ENCODE measurements around the gene POLA1. TPM values are rescaled to one million over a fixed set of nuclear protein-coding genes. Genes with fewer than 3 reads are reported as not detected.

The POLA1 gene
- polyA plus RNA-seq, 4 donors = 15.8 to 18.4 (median 16.7) TPM

DNA sequence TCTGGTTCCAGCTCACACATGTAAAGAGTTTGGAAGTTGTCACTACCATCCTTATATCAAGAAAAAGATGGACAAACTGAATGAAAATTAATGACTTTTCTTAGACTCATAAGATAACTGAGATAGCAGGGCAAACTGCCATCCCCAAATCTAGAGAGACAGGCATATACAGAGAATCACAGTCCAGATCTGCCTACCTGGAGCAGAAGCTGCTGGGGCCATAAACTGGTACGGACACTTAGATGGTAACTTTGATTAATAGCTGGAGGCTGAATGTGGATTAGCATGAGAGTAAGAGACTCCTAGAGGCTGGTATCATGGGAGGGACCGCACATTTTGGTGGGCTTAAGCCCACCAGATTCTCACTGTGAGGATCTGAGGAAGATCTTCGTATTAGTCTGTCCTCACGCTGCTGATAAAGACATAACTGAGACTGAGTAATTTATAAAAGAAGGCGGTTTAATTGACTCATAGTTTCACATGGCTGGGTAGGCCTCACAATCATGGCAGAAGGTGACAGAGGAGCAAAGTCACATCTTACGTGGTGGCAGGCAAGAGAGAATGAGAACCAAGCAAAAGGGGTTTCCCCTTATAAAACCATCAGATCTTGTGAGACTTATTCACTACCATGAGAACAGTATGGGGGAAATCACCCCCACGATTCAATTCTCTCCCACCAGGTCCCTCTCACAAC is 10.8 kb upstream of the POLA1 start:
- DNase-seq (ENCODE audit: low read depth in 4 of 4, low spot score in 2 of 4) = no peak

DNA sequence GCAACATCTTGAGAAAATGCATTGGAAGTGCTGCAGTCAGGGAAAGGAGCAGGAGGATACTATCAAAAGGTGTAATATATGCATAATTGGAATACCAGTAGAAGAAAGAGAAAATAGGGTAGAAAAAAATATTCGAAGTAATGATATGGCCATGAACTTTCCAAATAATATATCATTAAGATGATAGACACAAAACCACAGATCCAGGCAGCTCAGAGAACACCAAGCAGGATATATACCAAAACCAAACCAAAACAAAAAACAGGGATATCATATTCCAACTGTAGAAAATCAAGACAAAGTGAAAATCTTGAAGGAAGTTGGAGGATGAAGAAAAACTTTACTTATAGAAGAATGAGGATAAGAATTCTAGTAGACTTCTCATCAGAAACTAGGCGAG is 9.7 kb upstream of the POLA1 start:
- DNase-seq (ENCODE audit: low read depth in 4 of 4, low spot score in 2 of 4) = no peak

DNA sequence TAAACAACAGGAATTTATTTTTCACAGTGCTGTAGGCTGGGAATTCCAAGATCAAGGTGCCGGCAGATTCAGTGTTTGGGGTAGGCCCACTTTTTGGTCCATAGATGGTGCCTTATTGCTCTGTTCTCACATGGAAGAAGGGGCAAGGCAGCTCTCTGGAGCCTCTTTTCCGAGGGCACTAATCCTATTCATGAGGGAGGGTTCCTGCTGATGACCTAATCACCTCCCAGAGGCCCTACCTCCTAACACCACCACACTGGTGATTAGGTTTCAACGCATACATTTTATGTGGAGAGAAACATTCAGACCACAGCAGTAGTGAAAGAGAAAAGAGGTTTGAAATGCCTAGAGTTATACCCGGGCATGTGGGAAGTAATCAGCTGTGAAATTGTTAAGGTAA is 1.4 kb upstream of the POLA1 start:
- DNase-seq (ENCODE audit: low read depth in 4 of 4, low spot score in 2 of 4) = no peak

DNA sequence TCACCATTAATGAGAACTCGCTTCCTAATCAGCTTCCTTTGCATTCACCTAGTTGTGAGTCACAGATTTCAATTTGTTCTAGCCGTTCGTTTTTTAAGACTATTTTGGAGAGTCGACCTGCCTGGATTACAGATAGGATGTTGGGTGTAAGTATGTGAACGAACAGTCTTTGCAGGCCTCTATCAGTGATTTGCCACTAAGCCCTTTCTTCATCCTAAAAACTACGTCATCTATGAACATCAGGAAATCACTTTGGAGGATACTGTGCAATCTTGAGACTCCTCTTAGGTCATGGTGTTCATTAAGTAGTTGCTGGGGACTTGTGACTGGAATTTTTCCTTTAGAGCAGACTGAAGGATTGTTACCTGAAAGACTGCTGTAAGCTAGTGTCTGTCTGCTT is 1.1 kb downstream of the POLA1 start:
- no peak for DNase-seq (ENCODE audit: low read depth in 4 of 4, low spot score in 2 of 4)

DNA sequence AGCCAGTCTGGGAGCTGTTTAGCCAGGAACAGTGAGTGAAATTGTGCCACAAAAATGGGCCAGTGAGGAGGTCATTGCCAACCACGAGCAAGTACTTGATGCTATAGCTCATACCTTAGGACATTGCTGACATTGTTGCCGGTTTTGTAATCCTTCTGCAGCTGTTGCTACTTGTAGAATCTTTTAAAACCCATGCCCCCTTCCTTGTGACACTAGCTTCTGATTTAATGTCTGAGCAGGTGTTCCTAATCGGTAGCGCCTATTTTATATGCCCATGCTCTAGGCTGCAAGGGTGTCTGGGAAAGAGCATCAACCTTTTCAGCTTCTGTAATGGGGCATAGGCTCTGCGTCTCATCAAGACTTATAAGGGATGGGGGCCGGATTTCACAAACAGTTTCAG is 2.6 kb downstream of the POLA1 start:
- DNase-seq (ENCODE audit: low read depth in 4 of 4, low spot score in 2 of 4) = no peak

DNA sequence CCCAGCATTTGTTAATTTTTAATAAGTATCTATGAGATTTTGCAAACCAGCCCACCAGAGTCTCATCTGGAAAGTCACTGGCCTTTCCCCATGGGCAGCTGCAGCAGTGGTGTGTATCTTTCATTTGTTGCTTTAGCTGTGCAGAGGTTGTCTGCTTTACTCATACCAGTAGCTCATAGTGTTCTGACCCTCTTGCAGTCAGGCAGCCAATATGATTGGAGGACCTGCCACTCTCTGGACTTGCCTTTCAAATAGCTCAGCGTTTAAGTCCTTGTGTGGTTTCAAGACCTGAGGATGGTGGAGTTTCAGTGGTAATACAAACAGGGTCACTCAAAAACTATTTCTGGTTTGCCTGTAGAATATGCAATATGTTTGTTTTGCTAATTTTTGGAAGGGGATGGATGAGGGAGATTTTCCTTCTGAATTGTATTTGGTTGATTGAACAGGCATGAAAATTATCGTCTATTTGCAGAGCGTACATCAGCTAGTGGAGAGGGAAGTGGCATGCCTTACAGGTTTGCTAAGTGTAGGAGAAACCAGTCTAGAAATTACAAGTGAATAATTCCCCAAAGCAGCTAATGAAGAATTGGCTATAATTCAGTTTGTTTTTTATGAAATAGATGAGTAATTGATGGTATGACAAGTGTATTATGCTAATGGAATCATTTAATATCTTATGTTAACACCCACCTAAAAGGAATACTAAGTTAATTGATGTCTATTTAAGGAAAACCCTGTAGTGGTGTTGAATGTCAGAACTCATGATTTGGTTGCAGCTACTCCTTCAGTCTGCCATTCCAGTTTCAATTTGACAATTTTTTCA is 8.9 kb downstream of the POLA1 start:
- no peak for DNase-seq (ENCODE audit: low read depth in 4 of 4, low spot score in 2 of 4)

DNA sequence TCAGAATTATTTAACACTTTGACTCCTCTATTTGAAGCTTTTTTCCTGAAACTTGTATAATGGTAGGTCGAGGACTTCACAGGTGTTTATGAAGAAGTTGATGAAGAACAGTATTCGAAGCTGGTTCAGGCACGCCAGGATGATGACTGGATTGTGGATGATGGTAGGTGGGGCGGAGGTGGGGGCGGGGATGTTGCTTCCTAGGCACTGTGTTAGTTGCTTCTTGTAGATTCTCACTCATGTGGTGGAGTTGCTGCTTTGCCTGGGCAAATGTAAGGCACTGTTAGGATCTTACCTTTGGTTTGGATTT is 9.4 kb downstream of the POLA1 start:
- no peak for DNase-seq (ENCODE audit: low read depth in 4 of 4, low spot score in 2 of 4)

DNA sequence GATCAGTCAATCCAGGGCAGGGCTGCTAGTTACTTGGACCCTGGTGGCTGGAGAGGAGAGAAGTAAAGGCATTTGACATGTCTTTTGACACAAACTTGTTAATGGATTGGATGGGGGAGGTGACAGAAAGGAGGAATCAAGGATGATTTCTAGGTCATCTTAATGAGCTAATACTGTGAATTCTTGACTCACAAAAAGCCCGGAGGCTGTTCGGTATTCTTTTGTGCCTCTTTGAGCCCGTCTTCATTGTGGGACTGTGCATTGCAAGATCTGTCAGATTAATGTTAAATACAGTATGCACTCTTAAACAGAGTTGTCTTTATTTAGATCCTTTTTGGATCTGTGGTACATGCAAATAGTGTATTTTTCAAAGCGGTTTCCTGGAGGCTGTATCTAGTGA is 25.1 kb downstream of the POLA1 start:
- no peak for DNase-seq (ENCODE audit: low read depth in 4 of 4, low spot score in 2 of 4)

DNA sequence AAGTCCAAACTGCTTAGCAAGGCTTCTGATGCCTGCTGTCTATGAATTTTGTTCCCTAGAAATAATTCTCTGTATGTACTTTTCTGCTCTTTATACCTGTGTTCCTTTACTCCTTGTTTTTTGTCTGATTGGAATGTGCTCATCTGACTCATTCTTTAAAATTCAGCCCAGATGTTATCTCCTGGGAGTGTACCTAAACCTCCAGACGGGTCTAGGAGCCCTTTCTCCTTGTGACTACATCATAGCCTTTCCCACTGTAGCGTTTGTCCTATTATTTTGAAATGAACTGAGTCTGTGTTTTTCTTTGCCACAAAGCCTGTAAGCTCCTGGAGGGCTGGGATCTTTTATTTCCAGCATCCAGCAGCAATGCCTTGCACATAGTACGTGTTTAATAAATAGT is 26.3 kb downstream of the POLA1 start:
- no peak for DNase-seq (ENCODE audit: low read depth in 4 of 4, low spot score in 2 of 4)

DNA sequence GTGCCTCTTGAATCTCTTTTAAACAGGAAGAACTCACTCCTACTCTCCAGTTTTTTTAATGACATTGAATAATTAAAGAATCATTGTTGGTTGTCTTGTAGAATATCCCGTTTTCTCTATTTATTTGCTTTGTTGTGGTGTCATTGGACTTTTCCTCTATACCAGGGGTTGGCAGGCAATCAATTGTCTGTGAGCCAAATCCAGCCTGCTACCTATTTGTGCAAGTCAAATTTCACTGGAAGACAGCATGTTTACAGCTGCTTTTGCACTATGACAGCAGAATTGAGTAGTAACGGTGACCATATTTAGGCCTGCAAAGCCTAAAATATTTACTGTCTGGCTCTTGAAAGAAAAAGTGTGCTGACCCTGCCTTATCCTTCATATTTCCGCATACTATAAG is 34.8 kb downstream of the POLA1 start:
- DNase-seq (ENCODE audit: low read depth in 4 of 4, low spot score in 2 of 4) = no peak

DNA sequence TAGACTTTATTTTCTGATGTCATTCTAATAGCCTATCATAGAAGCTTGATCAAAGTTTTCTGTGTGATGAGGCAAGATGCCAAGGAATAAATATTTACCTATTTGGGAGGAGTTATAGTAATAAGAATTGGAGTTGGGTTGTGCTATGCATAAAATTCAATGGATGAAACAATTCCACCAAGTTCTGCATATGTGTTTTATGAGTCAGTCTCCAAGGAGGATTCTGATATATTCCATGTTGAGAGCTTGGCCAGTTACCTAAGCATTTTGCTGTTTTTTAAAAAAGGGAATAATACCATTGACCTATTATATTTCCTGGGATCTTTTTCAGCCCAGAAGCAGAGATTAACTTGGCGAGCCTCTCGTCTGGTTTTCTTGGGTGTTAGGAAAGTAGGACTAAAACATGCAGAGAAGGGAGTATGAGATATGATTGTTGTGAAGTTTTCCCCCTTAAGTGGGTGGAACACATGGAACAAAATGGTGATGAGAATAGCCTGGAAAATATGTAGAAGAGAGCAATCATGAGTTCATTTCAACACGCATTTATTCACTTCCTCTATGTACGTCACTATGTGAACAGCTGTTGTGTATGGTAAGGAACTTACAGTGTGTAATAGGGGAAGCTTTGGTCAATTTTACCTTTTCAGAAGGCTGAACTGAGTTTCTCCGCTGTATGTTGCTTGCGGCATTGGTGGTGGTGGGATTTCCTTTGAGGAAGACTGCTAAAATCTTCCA is 39.2 kb downstream of the POLA1 start:
- no peak for DNase-seq (ENCODE audit: low read depth in 4 of 4, low spot score in 2 of 4)

DNA sequence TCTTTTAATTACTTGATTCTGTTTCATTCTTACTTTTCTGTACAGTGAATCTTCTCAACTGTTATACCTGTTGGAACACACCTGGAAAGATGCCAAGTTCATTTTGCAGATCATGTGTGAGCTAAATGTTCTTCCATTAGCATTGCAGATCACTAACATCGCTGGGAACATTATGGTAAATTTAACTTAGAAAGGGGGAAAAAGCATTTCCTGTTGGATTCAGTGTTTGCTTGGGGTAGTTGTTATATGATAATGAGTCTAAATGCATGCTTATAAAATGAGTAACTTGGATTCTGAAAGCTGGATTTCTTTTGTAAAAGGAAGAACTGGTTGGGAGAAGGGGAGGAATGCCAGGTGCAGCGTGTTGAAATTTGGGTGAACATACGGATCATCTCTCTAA is 47.6 kb downstream of the POLA1 start:
- DNase-seq (ENCODE audit: low read depth in 4 of 4, low spot score in 2 of 4) = no peak

DNA sequence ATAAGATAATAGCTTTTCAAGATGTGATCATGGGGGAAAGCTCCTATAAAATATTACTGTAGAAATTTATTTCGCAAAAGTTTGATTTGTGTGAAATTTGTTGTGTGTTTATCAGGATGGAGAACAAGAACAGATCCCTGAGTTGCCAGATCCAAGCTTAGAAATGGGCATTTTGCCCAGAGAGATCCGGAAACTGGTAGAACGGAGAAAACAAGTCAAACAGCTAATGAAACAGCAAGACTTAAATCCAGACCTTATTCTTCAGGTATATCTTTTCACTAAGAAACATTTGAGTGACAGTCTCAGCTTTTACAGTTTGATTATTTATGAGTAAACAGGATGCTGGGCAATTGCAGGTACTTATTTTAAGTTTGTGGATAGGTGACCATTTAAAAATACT is 54.5 kb downstream of the POLA1 start:
- DNase-seq (ENCODE audit: low read depth in 4 of 4, low spot score in 2 of 4) = no peak

DNA sequence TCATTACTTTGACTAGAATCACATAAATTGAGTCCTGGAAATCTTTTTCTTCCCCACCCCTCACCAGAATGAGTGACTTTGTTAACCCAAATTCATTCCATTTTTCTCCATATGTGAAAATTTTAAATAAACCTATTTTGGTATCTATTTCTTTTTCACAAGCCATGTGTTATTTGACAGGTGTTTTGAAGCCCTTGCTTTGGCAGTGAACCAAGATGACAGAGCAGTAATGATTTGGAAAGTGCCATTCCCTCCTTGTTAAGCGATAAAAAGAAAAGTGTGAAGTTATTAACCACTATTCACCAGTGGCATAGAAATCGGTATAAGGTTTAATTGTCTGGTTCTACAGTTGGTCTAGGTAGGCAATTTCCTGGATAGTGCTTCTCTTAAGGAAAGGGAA is 66.1 kb downstream of the POLA1 start:
- no peak for DNase-seq (ENCODE audit: low read depth in 4 of 4, low spot score in 2 of 4)

DNA sequence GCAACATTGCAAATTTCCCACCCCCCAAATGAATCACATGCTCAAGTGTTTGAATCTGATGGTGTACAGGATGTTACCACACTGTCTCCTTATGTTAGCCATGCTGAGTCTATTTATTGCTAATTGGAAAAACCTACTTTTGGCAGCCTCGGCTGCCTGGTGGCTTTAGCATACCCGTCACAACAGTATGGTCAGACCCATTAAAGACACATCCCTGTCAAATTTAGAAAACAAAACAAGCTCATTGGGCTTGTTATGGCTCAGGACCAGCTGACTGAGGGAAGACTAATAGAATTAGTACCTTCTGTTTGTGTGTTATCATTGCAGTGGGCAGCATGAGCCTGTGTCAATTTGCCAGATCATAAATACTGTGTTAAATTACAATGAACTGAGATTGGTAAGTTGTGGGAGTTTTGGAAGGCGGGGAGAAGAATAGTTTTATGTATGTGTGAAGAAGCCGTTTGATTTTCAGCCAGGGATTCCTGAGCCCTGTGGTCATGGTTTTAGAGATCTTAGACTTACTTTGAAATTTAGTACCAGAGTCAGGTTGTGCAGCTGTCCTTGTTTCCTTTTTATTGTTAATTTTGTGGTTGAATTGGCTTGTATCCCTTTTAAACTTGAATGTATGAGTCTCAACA is 66.8 kb downstream of the POLA1 start:
- DNase-seq (ENCODE audit: low read depth in 4 of 4, low spot score in 2 of 4) = peak in 1 of 4 donors; percentile 4

DNA sequence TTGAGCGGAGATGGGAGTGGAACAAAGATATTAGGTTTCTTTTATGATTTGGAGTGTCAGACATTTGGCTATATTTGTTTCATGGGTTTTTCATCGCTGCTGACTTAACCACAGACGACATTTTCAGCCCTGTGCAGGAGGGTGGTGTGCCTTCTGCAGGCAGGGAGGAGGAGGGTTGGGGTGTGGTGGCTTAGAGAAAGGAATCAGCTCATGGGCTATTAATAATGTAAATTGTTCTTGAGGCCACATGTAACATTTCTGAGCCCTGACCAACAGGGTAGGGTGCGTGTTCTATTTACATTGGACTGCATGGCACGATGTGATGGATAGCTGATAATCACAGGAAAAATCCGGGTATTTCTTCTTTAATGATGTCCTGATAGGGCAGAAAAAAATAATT is 67.6 kb downstream of the POLA1 start:
- DNase-seq (ENCODE audit: low read depth in 4 of 4, low spot score in 2 of 4) = no peak

DNA sequence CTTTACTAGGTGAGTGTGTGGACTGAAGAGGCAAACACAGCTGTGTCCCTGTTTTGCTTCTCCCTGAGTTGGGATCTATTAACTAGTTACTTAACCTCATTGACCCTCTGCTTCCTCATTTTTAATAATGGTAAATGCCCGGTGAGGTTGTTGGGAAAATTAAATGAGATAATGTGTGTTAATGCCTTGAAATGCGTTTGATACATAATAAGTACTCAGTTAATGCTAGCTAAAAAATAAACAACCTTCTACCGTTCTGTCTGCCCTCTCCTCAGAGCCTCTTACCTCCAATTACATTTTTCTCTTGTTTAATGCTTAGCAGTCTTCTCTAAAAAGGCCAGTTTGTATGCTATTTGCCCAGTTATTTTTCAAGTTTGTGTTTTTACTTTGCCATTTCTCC is 70.3 kb downstream of the POLA1 start:
- DNase-seq (ENCODE audit: low read depth in 4 of 4, low spot score in 2 of 4) = no peak

DNA sequence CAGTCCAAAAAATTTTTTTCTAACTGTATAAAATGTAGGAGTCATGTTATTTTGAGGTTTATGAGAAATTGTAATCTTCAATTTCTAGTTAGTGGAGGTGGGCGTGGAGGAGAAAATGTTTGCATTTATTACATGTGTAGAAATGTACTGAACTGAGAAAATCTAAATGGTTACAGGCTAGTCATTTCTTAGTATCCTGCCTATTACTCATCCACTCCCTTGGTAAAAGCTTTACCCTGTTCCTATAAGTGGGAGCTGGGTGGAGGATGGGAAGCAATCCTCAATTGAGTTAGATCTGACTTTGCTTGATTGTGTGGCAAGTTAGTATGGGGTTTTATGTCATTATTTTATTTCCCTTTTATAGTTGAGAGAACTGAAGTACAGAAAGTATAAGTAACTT is 73.8 kb downstream of the POLA1 start:
- DNase-seq (ENCODE audit: low read depth in 4 of 4, low spot score in 2 of 4) = no peak

DNA sequence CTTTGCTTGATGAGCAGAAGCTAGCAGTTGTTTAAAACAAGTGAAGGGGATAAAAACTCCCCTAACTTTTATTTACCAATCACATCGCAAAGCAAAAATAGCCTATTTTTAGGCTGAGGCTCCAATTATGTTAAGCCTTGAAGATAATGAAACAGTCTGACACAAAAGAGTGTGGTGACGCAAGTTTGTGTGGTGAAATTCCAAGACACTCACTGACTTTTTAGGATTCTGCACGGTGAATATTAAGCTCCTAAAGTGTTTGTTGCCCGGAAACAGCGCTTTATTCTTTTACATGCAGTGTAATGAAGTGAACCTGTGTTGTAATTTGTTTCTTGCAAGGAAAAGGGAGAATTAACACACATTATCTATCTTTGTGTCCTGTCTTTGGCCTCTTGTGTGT is 74.8 kb downstream of the POLA1 start:
- DNase-seq (ENCODE audit: low read depth in 4 of 4, low spot score in 2 of 4) = no peak

DNA sequence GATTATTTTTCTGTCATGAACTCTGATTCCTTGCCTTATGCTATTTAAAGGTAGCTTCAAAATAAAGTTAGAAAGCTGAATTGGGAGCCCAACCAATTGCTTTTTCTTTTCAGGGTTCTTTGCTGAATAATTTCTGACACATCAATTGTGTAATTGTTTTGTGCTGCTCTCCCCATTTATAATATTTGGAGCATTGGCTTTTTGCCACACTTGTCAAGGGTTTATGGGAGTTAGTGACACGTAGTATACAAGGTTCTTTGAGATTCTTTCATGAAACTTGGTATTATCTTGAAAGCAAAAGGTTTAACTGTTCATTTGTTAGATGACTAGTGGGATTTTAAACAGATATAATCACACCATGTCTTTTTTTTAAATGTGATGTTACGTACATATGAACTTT is 80.9 kb downstream of the POLA1 start:
- no peak for DNase-seq (ENCODE audit: low read depth in 4 of 4, low spot score in 2 of 4)

DNA sequence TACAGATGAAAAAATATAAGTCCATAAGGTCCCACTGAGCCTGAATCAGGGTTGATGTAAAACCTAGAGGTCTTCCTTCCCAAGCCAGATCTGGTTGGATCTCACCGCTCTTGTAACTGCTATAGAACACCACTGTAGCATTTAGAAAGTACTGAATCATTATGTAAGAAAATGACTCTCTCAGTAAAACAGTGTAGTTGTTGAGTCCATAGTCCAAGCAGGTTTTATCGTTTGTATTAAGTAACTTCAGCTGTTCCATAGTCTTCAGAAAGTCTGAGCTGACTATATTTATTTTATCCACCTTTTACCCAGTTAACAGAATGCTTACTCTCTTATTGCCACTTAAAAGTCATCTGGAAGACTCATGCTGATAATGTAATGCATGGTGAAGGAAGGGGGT is 82.2 kb downstream of the POLA1 start:
- DNase-seq (ENCODE audit: low read depth in 4 of 4, low spot score in 2 of 4) = no peak

Data from left renal cortex interstitium (tissue), 4 donors.